H1 (cell line): ENCODE data around the gene SLC27A4. TPM values are rescaled to one million over a fixed set of nuclear protein-coding genes. Genes with fewer than 3 reads are reported as not detected.

Experiments used
- CTCF ChIA-PET: fragments of 300-600 bp; sonication (Branson Sonifier 250); formaldehyde crosslinking; loops from one replicate; lab custom pipeline; 2021; ENCODE audit not compliant: partially characterized antibody; lab: Charles Lee
- POLR2A ChIA-PET: fragments of 300-600 bp; sonication (Branson Sonifier 250); formaldehyde crosslinking; loops from one replicate; lab custom pipeline; 2021; ENCODE audit warnings: inconsistent platforms; ENCODE audit not compliant: partially characterized antibody; lab: Charles Lee
- DNase-seq, 2 experiments: peaks; one replicate each; pipeline versions ENCODE4 v3.0.0 to v3.0.0-alpha.2; 2010 to 2022; ENCODE audit warnings: low spot score in 2 of 2, low read depth in 1 of 2, mixed read lengths in 1 of 2
- FAIRE-seq: peaks from 2 replicates; lab custom pipeline; 2011; peaks lifted over from hg19 to GRCh38; lab: Jason Lieb, UNC
- H2AFZ ChIP-seq: 2 replicates; pipeline ENCODE4 v1.8.1; 2012; ENCODE audit warnings: low read length, inconsistent platforms
- H2AK5ac ChIP-seq: 2 replicates; pipeline ENCODE4 v1.6.1; 2013; ENCODE audit warnings: low read depth, low read length
- H2BK120ac ChIP-seq: replicated peaks from 2 replicates; pipeline ENCODE3; 2013; ENCODE audit warnings: low read depth, low read length, inconsistent platforms
- H2BK12ac ChIP-seq: 2 replicates; pipeline ENCODE4 v1.6.1; 2013; ENCODE audit warnings: low read depth, low read length
- H2BK15ac ChIP-seq: 2 replicates; pipeline ENCODE4 v1.6.1; 2013; ENCODE audit warnings: low read length
- H2BK20ac ChIP-seq: 2 replicates; pipeline ENCODE4 v1.6.1; 2013; ENCODE audit warnings: low read length
- H2BK5ac ChIP-seq: 2 replicates; pipeline ENCODE4 v1.6.1; 2013; ENCODE audit warnings: low read depth, low read length
- H3K14ac ChIP-seq: 2 replicates; pipeline ENCODE4 v1.6.1; 2013; ENCODE audit warnings: inconsistent platforms; ENCODE audit not compliant: insufficient read length
- H3K18ac ChIP-seq: 2 replicates; pipeline ENCODE4 v1.6.1; 2013; ENCODE audit warnings: low read length; ENCODE audit errors: extremely low read depth
- H3K23ac ChIP-seq: 2 replicates; pipeline ENCODE4 v1.6.1; 2013; ENCODE audit warnings: inconsistent platforms; ENCODE audit not compliant: insufficient read length
- H3K23me2 ChIP-seq: 2 replicates; pipeline ENCODE4 v1.6.1; 2013; ENCODE audit warnings: low read depth, low read length
- H3K27ac ChIP-seq: 2 replicates; pipeline ENCODE4 v1.6.1; 2011; ENCODE audit warnings: low read depth, low read length, inconsistent platforms
- H3K27me3 ChIP-seq, 4 experiments: replicated peaks in 1 of 4; 1 replicate in 1 of 4; 2 replicates in 3 of 4; pipeline versions ENCODE4 v1.6.1 to v1.8.1; 2011 to 2013; ENCODE audit warnings: low read length in 3 of 4, mild to moderate bottlenecking in 3 of 4, inconsistent platforms in 2 of 4, mixed read lengths in 2 of 4, moderate library complexity in 1 of 4; ENCODE audit not compliant: control insufficient read depth in 3 of 4, insufficient read depth in 3 of 4; ENCODE audit errors: extremely low read depth in 1 of 4
- H3K36me3 ChIP-seq, 4 experiments: 2 replicates each; pipeline versions ENCODE4 v1.6.1 to v1.8.1; 2011 to 2013; ENCODE audit warnings: mild to moderate bottlenecking in 4 of 4, low read length in 3 of 4, moderate library complexity in 2 of 4, control low read depth in 1 of 4, inconsistent platforms in 1 of 4; ENCODE audit not compliant: insufficient read depth in 4 of 4, control insufficient read depth in 2 of 4
- H3K4ac ChIP-seq: replicated peaks from 2 replicates; pipeline ENCODE3; 2013; ENCODE audit warnings: low read length, low read depth, mixed read lengths, inconsistent platforms; ENCODE audit not compliant: insufficient read length
- H3K4me1 ChIP-seq, 4 experiments: replicated peaks in 1 of 4; 1 replicate in 1 of 4; 2 replicates in 3 of 4; pipeline versions ENCODE4 v1.6.1 to v1.8.1; 2011 to 2013; ENCODE audit warnings: low read length in 3 of 4, inconsistent platforms in 2 of 4, mixed read lengths in 1 of 4; ENCODE audit not compliant: insufficient read depth in 4 of 4, control insufficient read depth in 3 of 4
- H3K4me2 ChIP-seq, 2 experiments: 2 replicates each; pipeline versions ENCODE4 v1.6.1 to v1.8.1; 2011 to 2013; ENCODE audit warnings: low read depth in 2 of 2, low read length in 2 of 2, control low read depth in 1 of 2, inconsistent platforms in 1 of 2, mild to moderate bottlenecking in 1 of 2; ENCODE audit not compliant: insufficient read depth in 1 of 2
- H3K4me3 ChIP-seq, 4 experiments: fragments of 200-600, 300-600 bp in 1 of 4; sonication (generic), shearing (Covaris generic), sonication (Bioruptor Twin) in 1 of 4; 2 replicates each; pipeline versions ENCODE4 v1.5.1 to v1.8.1; 2011 to 2016; ENCODE audit warnings: low read length in 4 of 4, low read depth in 3 of 4, control low read depth in 2 of 4, inconsistent platforms in 2 of 4, mild to moderate bottlenecking in 2 of 4, mixed read lengths in 1 of 4, moderate library complexity in 1 of 4; ENCODE audit not compliant: insufficient read depth in 2 of 4; ENCODE audit errors: extremely low read depth in 1 of 4
- H3K56ac ChIP-seq: replicated peaks from 2 replicates; pipeline ENCODE3; 2013; ENCODE audit warnings: low read depth, mild to moderate bottlenecking, mixed read lengths, low read length, inconsistent platforms; ENCODE audit not compliant: insufficient read length
- H3K79me1 ChIP-seq: 2 replicates; pipeline ENCODE4 v1.6.1; 2013; ENCODE audit warnings: low read depth, low read length, control low read depth
- H3K79me2 ChIP-seq, 2 experiments: 2 replicates each; pipeline versions ENCODE4 v1.6.1 to v1.8.1; 2012 to 2013; ENCODE audit warnings: low read length in 2 of 2, mild to moderate bottlenecking in 2 of 2, inconsistent platforms in 1 of 2; ENCODE audit not compliant: insufficient read depth in 2 of 2, control insufficient read depth in 1 of 2
- H3K9ac ChIP-seq, 4 experiments: replicated peaks in 1 of 4; 1 replicate in 1 of 4; 2 replicates in 3 of 4; pipeline versions ENCODE4 v1.6.1 to v1.8.1; 2011 to 2013; ENCODE audit warnings: low read depth in 3 of 4, low read length in 3 of 4, control low read depth in 2 of 4, mild to moderate bottlenecking in 2 of 4, moderate library complexity in 2 of 4, inconsistent platforms in 1 of 4; ENCODE audit errors: extremely low read depth in 1 of 4
- H3K9me3 ChIP-seq, 2 experiments: 2 replicates each; pipeline versions ENCODE4 v1.6.1 to v1.8.1; 2012 to 2013; ENCODE audit warnings: mild to moderate bottlenecking in 2 of 2, moderate library complexity in 2 of 2, control low read depth in 1 of 2, inconsistent platforms in 1 of 2, low read depth in 1 of 2, low read length in 1 of 2, mixed read lengths in 1 of 2; ENCODE audit not compliant: insufficient read depth in 2 of 2
- H4K20me1 ChIP-seq, 2 experiments: replicated peaks in 1 of 2; 2 replicates each; pipeline versions ENCODE3 to v1.8.1; 2011 to 2013; ENCODE audit warnings: inconsistent platforms in 2 of 2, low read length in 2 of 2, mild to moderate bottlenecking in 1 of 2; ENCODE audit not compliant: insufficient read depth in 2 of 2, control insufficient read depth in 1 of 2
- H4K5ac ChIP-seq: 2 replicates; pipeline ENCODE4 v1.6.1; 2013; ENCODE audit warnings: low read length, low read depth, mixed read lengths, inconsistent platforms; ENCODE audit not compliant: insufficient read length
- H4K8ac ChIP-seq: 2 replicates; pipeline ENCODE4 v1.8.0; 2013; ENCODE audit warnings: mild to moderate bottlenecking, moderate library complexity, low read length, inconsistent platforms; ENCODE audit not compliant: insufficient read depth; ENCODE audit errors: extremely low read depth
- H4K91ac ChIP-seq: replicated peaks from 2 replicates; pipeline ENCODE3; 2013; ENCODE audit warnings: low read length, mixed read lengths, inconsistent platforms; ENCODE audit not compliant: insufficient read length
- SIX5 ChIP-seq: IDR thresholded peaks from 2 replicates; pipeline ENCODE4 v1.6.1; 2011; ENCODE audit warnings: mild to moderate bottlenecking, low read depth, low read length
- ZNF274 ChIP-seq: IDR thresholded peaks from 2 replicates; pipeline ENCODE4 v1.7.0; 2012; ENCODE audit warnings: low read length, borderline replicate concordance; ENCODE audit errors: extremely low read depth
- WGBS, 2 experiments: shearing (Covaris generic) in 1 of 2; methylation state at CpG; one replicate each; pipeline versions ENCODE4 v1.1.6 to v1.1.7; 2013 to 2015; ENCODE audit warnings: low lambda C conversion rate in 2 of 2, mixed read lengths in 2 of 2, inconsistent platforms in 1 of 2, low coverage in 1 of 2, missing lambda C conversion rate in 1 of 2; ENCODE audit not compliant: insufficient replicate concordance in 2 of 2, insufficient coverage in 1 of 2, insufficient read length in 1 of 2; ENCODE audit errors: extremely low coverage in 1 of 2, missing lambda C conversion rate in 1 of 2; 5-methylcytosine and 5-hydroxymethylcytosine counted together
- polyA plus RNA-seq, 7 experiments: library from polyadenylated mRNA; depleted of rRNA in 3 of 7; stranded (reverse) in 5 of 7; unstranded in 2 of 7; fragments of >200 nt in 5 of 7; fragments of 200-250 nt in 2 of 7; gene quantifications; 1 replicate in 5 of 7; 2 replicates in 1 of 7; 4 replicates in 1 of 7; pipeline versions ENCODE4 v1.2.1 to v1.2.3, GENCODE V29; 2011 to 2013; ENCODE audit warnings: missing spikeins in 2 of 7, mixed read lengths in 2 of 7
- total RNA-seq: library from RNA; stranded (reverse); fragmentation: NEBNext Ultra II Directional; extraction: Animal tissue kit (Norgen Biotek cat#: 25700); gene quantifications from 2 replicates; pipeline ENCODE4 v1.2.1, GENCODE V29; 2021

SLC27A4 gene
- total and polyA plus RNA-seq, 2 of the 8 experiments (the other 6 are each of a cell fraction or from before 2014, with no cell fraction given): 14.9 to 20.5 TPM

DNA sequence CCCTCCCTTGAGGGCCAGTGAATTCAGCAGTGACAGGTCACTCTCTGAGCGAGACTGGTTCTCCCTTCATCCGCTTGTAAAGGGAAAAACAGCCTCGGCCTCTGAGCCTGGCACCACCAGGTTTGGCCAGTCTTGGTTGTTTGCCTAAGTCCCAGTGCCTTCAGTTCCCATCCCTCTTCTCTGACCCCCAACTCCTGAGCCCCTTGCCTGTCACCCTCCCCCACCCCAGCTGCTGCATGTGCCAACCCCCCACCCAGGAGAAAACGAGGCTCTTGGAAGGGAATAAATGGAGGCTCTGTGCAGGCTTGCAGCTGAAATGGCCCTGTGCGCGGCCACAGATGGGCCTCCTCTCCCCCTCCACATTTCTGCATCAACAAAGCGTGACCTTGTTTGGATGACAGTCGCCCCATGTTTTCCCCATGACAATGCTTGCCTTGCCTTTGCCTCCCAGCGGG, 33.9 kb downstream of the SLC27A4 start:
- TF ChIP-seq ZNF274: no peak
- no peak for TF ChIP-seq SIX5
- TF ChIP-seq, all 59 proteins: peak for 0
- Histone ChIP-seq H2BK15ac (no peak overlapping the region), H3K27ac (no peak overlapping the region), H3K9ac (no peak overlapping the region), H2AK5ac (no peak overlapping the region), H3K4me2 (no peak overlapping the region), H2BK20ac (no peak overlapping the region), H4K5ac (no peak overlapping the region), H2BK5ac (no peak overlapping the region), H3K79me1 (peaks cover 10% of the 10 kb centered on the region; the same call in 1 of the 2 replicates), H3K27me3 (peaks cover 0 to under 1% (median 0%) of the 10 kb centered on the region in 4 experiments; a peak in 1 of 7 replicates), H2BK12ac (no peak overlapping the region), H3K36me3 (peaks cover 0 to 3% (median 0%) of the 10 kb centered on the region in 4 experiments; a peak in 2 of 8 replicates), H3K9me3 (no peaks in the 10 kb centered on the region), H3K14ac (no peak overlapping the region), H3K23me2 (peaks cover 8% of the 10 kb centered on the region; the same call in 1 of the 2 replicates), H3K4me1 (peaks cover 0 to 8% (median 3%) of the 10 kb centered on the region in 4 experiments; a peak in 4 of 7 replicates), H3K56ac (no peak overlapping the region), H3K79me2 (peaks cover 7 to 25% of the 10 kb centered on the region in 2 experiments), H3K4me3 (no peak overlapping the region), H3K4ac (no peak overlapping the region), H2AFZ (no peak overlapping the region), H4K20me1 (peaks cover 0 to 15% of the 10 kb centered on the region in 2 experiments), H3K18ac (no peak overlapping the region), H4K8ac (no peak overlapping the region), H3K23ac (no peak overlapping the region), H2BK120ac (no peak overlapping the region), H4K91ac (no peak overlapping the region)
- DNase-seq (no peak), FAIRE-seq (no peak)
- 86% methylated on average over 9 of the region's 9 CpGs; no CpG with 5 or more reads in 1 of the 2 experiments for WGBS, 2 experiments
- ChIA-PET POLR2A (interaction anchor here (1.2 kb wide), 1 partner anchor 9 kb away, joined by 4 read pairs; no protein-coding TSS in a partner anchor), CTCF (interaction anchor here (1.1 to 25.1 kb wide), 3 partner anchors 11 to 35 kb away, joined by 3 to 544 read pairs (median 29); no protein-coding TSS in a partner anchor)
